GM23338 (cell line): Measurements from ENCODE around the gene FER. TPM values are rescaled to one million over a fixed set of nuclear protein-coding genes. Genes with fewer than 3 reads are reported as not detected.

Experiments
- ATAC-seq: fragments of 200-7000 bp; cut with Tn5 transposase; 3 replicates; pipeline ENCODE4 v1.9.1; 2020
- DNase-seq: peaks from one replicate; pipeline ENCODE4 v3.0.0-alpha.2; 2015; ENCODE audit warnings: low spot score
- H2AFZ ChIP-seq: fragments of 200-600 bp; sonication (generic); 2 replicates; pipeline ENCODE4 v1.8.0; 2016; ENCODE audit warnings: antibody characterized with exemption, mild to moderate bottlenecking, moderate library complexity
- H3F3A ChIP-seq: fragments of 200-600 bp; sonication (generic); replicated peaks from 2 replicates; pipeline ENCODE4 v1.8.0; 2017; ENCODE audit warnings: antibody characterized with exemption, mixed run types, low read depth
- H3K27ac ChIP-seq: fragments of 200-600 bp; sonication (generic); 2 replicates; pipeline ENCODE4 v1.6.1; 2016; ENCODE audit warnings: low read depth
- H3K27me3 ChIP-seq: fragments of 200-600 bp; sonication (generic); 2 replicates; pipeline ENCODE4 v1.8.0; 2016; ENCODE audit warnings: mild to moderate bottlenecking, mixed run types, moderate library complexity; ENCODE audit not compliant: insufficient read depth
- H3K36me3 ChIP-seq: fragments of 200-600 bp; sonication (generic); 2 replicates; pipeline ENCODE4 v1.8.0; 2016; ENCODE audit warnings: mild to moderate bottlenecking; ENCODE audit not compliant: insufficient read depth
- H3K4me1 ChIP-seq: fragments of 200-600 bp; sonication (generic); 2 replicates; pipeline ENCODE4 v1.8.0; 2016; ENCODE audit warnings: mild to moderate bottlenecking, moderate library complexity; ENCODE audit not compliant: insufficient read depth
- H3K4me2 ChIP-seq: fragments of 200-600 bp; sonication (generic); 2 replicates; pipeline ENCODE4 v1.7.1; 2017; ENCODE audit warnings: mixed run types
- H3K4me3 ChIP-seq: fragments of 200-600 bp; sonication (generic); 2 replicates; pipeline ENCODE4 v1.6.1; 2016; ENCODE audit warnings: mixed run types
- H3K79me2 ChIP-seq: fragments of 200-600 bp; sonication (generic); replicated peaks from 2 replicates; pipeline ENCODE4 v1.8.0; 2017; ENCODE audit warnings: mild to moderate bottlenecking; ENCODE audit not compliant: insufficient read depth
- H3K9me2 ChIP-seq: fragments of 200-600 bp; sonication (generic); 2 replicates; pipeline ENCODE4 v1.8.0; 2017; ENCODE audit not compliant: insufficient read depth
- H4K20me1 ChIP-seq: fragments of 200-600 bp; sonication (generic); replicated peaks from 2 replicates; pipeline ENCODE4 v1.8.0; 2017; ENCODE audit warnings: mild to moderate bottlenecking; ENCODE audit not compliant: insufficient read depth
- H3K27ac Mint-ChIP-seq: 2 replicates; pipeline ENCODE4 v1.8.0; 2020; ENCODE audit warnings: inconsistent platforms, mild to moderate bottlenecking, moderate library complexity, mixed read lengths
- H3K27me3 Mint-ChIP-seq: 3 replicates; pipeline ENCODE4 v1.8.0; 2022; ENCODE audit warnings: low read depth, mild to moderate bottlenecking, moderate library complexity, mixed read lengths, inconsistent platforms; ENCODE audit not compliant: insufficient read depth, poor library complexity
- H3K36me3 Mint-ChIP-seq: 3 replicates; pipeline ENCODE4 v1.8.0; 2021; ENCODE audit warnings: low read depth, mild to moderate bottlenecking, inconsistent platforms, moderate library complexity, mixed read lengths
- H3K4me1 Mint-ChIP-seq: 3 replicates; pipeline ENCODE4 v1.8.0; 2020; ENCODE audit warnings: mild to moderate bottlenecking, inconsistent platforms, mixed read lengths
- H3K4me3 Mint-ChIP-seq: 3 replicates; pipeline ENCODE4 v1.8.0; 2021; ENCODE audit warnings: moderate library complexity, mild to moderate bottlenecking, inconsistent platforms, mixed read lengths
- H3K9me3 Mint-ChIP-seq: 3 replicates; pipeline ENCODE4 v1.8.0; 2020; ENCODE audit warnings: moderate library complexity, mild to moderate bottlenecking, inconsistent platforms, mixed read lengths
- CREB1 ChIP-seq: fragments of 250-450 bp; sonication (Bioruptor Pico); IDR thresholded peaks from 2 replicates; pipeline ENCODE4 v1.5.0; 2020; ENCODE audit warnings: low read depth, mild to moderate bottlenecking, moderate library complexity
- EZH2 ChIP-seq: fragments of 200-600 bp; sonication (generic); IDR thresholded peaks from one replicate; pipeline ENCODE4 v1.8.0; 2017; ENCODE audit warnings: antibody characterized with exemption, mild to moderate bottlenecking, low read depth; ENCODE audit not compliant: unreplicated experiment
- EZH2phosphoT487 ChIP-seq: fragments of 200-600 bp; sonication (generic); IDR thresholded peaks from one replicate; pipeline ENCODE4 v1.8.1; 2018; ENCODE audit warnings: antibody characterized with exemption; ENCODE audit not compliant: unreplicated experiment
- JUNB ChIP-seq: IDR thresholded peaks from one replicate; pipeline ENCODE4 v1.6.1; 2016; ENCODE audit warnings: antibody characterized with exemption; ENCODE audit not compliant: unreplicated experiment
- NANOG ChIP-seq: IDR thresholded peaks from 2 replicates; pipeline ENCODE4 v1.6.1; 2016; ENCODE audit warnings: antibody characterized with exemption, borderline replicate concordance
- POLR2AphosphoS5 ChIP-seq: IDR thresholded peaks from 2 replicates; pipeline ENCODE4 v1.6.1; 2016; ENCODE audit warnings: antibody characterized with exemption, low read depth
- STAT1 ChIP-seq: IDR thresholded peaks from one replicate; pipeline ENCODE4 v1.6.1; 2016; ENCODE audit warnings: antibody characterized with exemption; ENCODE audit not compliant: unreplicated experiment
- ZNF114 ChIP-seq: fragments of 250-450 bp; sonication (Bioruptor Pico); IDR thresholded peaks from 2 replicates; pipeline ENCODE4 v1.5.0; 2020; ENCODE audit warnings: mild to moderate bottlenecking, moderate library complexity
- ZNF331 ChIP-seq: fragments of 250-450 bp; sonication (Bioruptor Pico); IDR thresholded peaks from 2 replicates; pipeline ENCODE4 v1.5.0; 2020; ENCODE audit warnings: low read depth, mild to moderate bottlenecking, moderate library complexity
- polyA plus RNA-seq: library from polyadenylated mRNA; unstranded; fragments of >200 nt; fragmentation: Nextera tagmentation; extraction: Ambion mirVana; gene quantifications from 2 replicates; pipeline ENCODE4 v1.2.1, GENCODE V29; 2016
- total RNA-seq: library from RNA; depleted of rRNA; stranded (reverse); fragments of >200 nt; shearing (Covaris generic); gene quantifications from 2 replicates; pipeline ENCODE4 v1.2.3, GENCODE V29; 2014
- TF ChIP-seq, protein P1 (sequence below): fragments of 250-450 bp; sonication (Bioruptor Pico); IDR thresholded peaks from 2 replicates; pipeline ENCODE4 v1.5.0; 2020; ENCODE audit warnings: mild to moderate bottlenecking, moderate library complexity
- TF ChIP-seq, protein P2 (sequence below), 2 experiments: fragments of 200-600 bp in 1 of 2; sonication (generic) in 1 of 2; conservative IDR thresholded peaks; 2 replicates each; pipeline versions ENCODE4 v1.5.1 to v1.6.1; 2016 to 2017; ENCODE audit warnings: antibody characterized with exemption in 2 of 2, low read depth in 2 of 2, mild to moderate bottlenecking in 2 of 2, moderate library complexity in 1 of 2
- TF ChIP-seq, protein P3 (sequence below): IDR thresholded peaks from one replicate; pipeline ENCODE4 v1.6.1; 2018; ENCODE audit warnings: antibody characterized with exemption; ENCODE audit not compliant: unreplicated experiment
- TF ChIP-seq, protein P4 (sequence below): IDR thresholded peaks from 2 replicates; pipeline ENCODE4 v1.6.1; 2016; ENCODE audit warnings: antibody characterized with exemption

FER gene
- total and polyA plus RNA-seq, 2 experiments from 2014 or later = 17.4 to 34.8 TPM

DNA sequence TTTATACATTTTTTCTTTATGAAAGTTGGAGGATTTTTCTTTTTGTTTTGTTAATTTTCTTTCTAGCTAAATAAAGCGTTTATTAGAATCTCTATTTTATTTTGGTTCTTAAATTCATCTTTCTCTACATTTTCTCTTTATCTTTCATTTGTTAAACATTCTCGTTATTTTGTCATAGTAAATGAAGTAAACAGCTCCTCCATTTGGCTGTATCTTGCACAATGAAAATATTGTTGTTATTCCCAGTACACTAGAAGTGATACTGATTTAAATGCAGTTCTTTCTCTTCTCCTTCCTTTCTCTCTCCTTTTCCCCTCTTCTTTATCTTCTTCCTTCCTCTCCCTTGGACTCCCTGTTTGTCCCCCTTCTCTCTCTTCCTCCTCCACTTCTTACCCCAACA, 88.8 kb downstream of the FER start:
- Mint-ChIP-seq H3K36me3 (no peaks in the 10 kb centered on the region), H3K27ac (peak overlapping the region; percentile 56), H3K27me3 (no peaks in the 10 kb centered on the region), H3K4me3 (no peak overlapping the region), H3K9me3 (no peaks in the 10 kb centered on the region; the same call in 2 of the 3 replicates), H3K4me1 (peaks cover 12% of the 10 kb centered on the region; the same call in 2 of the 3 replicates)
- Histone ChIP-seq H3K27ac (no peak overlapping the region), H3K4me3 (no peak overlapping the region), H3K36me3 (no peaks in the 10 kb centered on the region), H3K4me1 (peaks cover 16% of the 10 kb centered on the region; the same call in 1 of the 2 replicates), H4K20me1 (no peaks in the 10 kb centered on the region), H3K79me2 (no peaks in the 10 kb centered on the region), H2AFZ (no peak overlapping the region), H3K9me2 (no peaks in the 10 kb centered on the region), H3K27me3 (no peaks in the 10 kb centered on the region), H3F3A (no peaks in the 10 kb centered on the region), H3K4me2 (no peak overlapping the region)
- TF ChIP-seq, protein P1, sequence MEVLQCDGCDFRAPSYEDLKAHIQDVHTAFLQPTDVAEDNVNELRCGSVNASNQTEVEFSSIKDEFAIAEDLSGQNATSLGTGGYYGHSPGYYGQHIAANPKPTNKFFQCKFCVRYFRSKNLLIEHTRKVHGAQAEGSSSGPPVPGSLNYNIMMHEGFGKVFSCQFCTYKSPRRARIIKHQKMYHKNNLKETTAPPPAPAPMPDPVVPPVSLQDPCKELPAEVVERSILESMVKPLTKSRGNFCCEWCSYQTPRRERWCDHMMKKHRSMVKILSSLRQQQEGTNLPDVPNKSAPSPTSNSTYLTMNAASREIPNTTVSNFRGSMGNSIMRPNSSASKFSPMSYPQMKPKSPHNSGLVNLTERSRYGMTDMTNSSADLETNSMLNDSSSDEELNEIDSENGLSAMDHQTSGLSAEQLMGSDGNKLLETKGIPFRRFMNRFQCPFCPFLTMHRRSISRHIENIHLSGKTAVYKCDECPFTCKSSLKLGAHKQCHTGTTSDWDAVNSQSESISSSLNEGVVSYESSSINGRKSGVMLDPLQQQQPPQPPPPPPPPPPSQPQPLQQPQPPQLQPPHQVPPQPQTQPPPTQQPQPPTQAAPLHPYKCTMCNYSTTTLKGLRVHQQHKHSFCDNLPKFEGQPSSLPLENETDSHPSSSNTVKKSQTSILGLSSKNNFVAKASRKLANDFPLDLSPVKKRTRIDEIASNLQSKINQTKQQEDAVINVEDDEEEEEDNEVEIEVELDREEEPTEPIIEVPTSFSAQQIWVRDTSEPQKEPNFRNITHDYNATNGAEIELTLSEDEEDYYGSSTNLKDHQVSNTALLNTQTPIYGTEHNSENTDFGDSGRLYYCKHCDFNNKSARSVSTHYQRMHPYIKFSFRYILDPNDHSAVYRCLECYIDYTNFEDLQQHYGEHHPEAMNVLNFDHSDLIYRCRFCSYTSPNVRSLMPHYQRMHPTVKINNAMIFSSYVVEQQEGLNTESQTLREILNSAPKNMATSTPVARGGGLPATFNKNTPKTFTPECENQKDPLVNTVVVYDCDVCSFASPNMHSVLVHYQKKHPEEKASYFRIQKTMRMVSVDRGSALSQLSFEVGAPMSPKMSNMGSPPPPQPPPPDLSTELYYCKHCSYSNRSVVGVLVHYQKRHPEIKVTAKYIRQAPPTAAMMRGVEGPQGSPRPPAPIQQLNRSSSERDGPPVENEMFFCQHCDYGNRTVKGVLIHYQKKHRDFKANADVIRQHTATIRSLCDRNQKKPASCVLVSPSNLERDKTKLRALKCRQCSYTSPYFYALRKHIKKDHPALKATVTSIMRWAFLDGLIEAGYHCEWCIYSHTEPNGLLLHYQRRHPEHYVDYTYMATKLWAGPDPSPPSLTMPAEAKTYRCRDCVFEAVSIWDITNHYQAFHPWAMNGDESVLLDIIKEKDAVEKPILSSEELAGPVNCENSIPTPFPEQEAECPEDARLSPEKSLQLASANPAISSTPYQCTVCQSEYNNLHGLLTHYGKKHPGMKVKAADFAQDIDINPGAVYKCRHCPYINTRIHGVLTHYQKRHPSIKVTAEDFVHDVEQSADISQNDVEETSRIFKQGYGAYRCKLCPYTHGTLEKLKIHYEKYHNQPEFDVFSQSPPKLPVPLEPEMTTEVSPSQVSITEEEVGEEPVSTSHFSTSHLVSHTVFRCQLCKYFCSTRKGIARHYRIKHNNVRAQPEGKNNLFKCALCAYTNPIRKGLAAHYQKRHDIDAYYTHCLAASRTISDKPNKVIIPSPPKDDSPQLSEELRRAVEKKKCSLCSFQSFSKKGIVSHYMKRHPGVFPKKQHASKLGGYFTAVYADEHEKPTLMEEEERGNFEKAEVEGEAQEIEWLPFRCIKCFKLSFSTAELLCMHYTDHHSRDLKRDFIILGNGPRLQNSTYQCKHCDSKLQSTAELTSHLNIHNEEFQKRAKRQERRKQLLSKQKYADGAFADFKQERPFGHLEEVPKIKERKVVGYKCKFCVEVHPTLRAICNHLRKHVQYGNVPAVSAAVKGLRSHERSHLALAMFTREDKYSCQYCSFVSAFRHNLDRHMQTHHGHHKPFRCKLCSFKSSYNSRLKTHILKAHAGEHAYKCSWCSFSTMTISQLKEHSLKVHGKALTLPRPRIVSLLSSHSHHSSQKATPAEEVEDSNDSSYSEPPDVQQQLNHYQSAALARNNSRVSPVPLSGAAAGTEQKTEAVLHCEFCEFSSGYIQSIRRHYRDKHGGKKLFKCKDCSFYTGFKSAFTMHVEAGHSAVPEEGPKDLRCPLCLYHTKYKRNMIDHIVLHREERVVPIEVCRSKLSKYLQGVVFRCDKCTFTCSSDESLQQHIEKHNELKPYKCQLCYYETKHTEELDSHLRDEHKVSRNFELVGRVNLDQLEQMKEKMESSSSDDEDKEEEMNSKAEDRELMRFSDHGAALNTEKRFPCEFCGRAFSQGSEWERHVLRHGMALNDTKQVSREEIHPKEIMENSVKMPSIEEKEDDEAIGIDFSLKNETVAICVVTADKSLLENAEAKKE (CRISPR knock-in tag) = no peak
- TF ChIP-seq EZH2 (no peak), JUNB (no peak), STAT1 (no peak), CREB1 (CRISPR knock-in tag) (no peak), ZNF331 (CRISPR knock-in tag) (no peak), NANOG (no peak), EZH2phosphoT487 (no peak), POLR2AphosphoS5 (no peak), ZNF114 (CRISPR knock-in tag) (no peak)
- TF ChIP-seq, protein P2, sequence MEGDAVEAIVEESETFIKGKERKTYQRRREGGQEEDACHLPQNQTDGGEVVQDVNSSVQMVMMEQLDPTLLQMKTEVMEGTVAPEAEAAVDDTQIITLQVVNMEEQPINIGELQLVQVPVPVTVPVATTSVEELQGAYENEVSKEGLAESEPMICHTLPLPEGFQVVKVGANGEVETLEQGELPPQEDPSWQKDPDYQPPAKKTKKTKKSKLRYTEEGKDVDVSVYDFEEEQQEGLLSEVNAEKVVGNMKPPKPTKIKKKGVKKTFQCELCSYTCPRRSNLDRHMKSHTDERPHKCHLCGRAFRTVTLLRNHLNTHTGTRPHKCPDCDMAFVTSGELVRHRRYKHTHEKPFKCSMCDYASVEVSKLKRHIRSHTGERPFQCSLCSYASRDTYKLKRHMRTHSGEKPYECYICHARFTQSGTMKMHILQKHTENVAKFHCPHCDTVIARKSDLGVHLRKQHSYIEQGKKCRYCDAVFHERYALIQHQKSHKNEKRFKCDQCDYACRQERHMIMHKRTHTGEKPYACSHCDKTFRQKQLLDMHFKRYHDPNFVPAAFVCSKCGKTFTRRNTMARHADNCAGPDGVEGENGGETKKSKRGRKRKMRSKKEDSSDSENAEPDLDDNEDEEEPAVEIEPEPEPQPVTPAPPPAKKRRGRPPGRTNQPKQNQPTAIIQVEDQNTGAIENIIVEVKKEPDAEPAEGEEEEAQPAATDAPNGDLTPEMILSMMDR (conservative IDR thresholded peaks at IDR 0.05; ENCODE audit: low read depth in 2 of 2) = no peak
- TF ChIP-seq, protein P3, sequence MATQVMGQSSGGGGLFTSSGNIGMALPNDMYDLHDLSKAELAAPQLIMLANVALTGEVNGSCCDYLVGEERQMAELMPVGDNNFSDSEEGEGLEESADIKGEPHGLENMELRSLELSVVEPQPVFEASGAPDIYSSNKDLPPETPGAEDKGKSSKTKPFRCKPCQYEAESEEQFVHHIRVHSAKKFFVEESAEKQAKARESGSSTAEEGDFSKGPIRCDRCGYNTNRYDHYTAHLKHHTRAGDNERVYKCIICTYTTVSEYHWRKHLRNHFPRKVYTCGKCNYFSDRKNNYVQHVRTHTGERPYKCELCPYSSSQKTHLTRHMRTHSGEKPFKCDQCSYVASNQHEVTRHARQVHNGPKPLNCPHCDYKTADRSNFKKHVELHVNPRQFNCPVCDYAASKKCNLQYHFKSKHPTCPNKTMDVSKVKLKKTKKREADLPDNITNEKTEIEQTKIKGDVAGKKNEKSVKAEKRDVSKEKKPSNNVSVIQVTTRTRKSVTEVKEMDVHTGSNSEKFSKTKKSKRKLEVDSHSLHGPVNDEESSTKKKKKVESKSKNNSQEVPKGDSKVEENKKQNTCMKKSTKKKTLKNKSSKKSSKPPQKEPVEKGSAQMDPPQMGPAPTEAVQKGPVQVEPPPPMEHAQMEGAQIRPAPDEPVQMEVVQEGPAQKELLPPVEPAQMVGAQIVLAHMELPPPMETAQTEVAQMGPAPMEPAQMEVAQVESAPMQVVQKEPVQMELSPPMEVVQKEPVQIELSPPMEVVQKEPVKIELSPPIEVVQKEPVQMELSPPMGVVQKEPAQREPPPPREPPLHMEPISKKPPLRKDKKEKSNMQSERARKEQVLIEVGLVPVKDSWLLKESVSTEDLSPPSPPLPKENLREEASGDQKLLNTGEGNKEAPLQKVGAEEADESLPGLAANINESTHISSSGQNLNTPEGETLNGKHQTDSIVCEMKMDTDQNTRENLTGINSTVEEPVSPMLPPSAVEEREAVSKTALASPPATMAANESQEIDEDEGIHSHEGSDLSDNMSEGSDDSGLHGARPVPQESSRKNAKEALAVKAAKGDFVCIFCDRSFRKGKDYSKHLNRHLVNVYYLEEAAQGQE = no peak
- TF ChIP-seq, protein P4, sequence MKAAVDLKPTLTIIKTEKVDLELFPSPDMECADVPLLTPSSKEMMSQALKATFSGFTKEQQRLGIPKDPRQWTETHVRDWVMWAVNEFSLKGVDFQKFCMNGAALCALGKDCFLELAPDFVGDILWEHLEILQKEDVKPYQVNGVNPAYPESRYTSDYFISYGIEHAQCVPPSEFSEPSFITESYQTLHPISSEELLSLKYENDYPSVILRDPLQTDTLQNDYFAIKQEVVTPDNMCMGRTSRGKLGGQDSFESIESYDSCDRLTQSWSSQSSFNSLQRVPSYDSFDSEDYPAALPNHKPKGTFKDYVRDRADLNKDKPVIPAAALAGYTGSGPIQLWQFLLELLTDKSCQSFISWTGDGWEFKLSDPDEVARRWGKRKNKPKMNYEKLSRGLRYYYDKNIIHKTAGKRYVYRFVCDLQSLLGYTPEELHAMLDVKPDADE = no peak
- ATAC-seq = no peak
- DNase-seq = no peak
